ENCODE measurements around the gene SORBS1.

DNA sequence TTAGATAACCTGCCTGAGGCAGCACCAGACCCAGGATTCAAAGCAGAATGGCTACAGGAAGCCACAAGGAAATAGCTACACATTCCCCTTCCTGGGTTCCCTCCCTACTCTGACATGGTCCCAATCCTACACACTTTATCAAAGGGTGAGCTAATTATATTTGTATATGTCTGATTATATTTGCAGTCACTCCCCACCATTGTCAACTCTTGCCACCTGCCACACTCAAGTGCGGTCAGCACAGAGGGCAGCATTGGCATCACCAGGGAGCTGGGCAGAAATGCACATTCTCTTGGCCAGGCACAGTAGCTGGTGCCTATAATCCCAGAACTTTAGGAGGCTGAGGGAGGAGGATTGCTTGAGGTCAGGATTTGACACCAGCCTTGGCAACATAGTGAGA, 156.3 kb downstream of the SORBS1 start:
- TF ChIP-seq TAF1 (IDR thresholded peaks at IDR 0.05; ENCODE audit: control insufficient read depth, extremely low read depth, insufficient read depth, low read length, severe bottlenecking) (no peak), EZH2 (IDR thresholded peaks at IDR 0.05; ENCODE audit: borderline replicate concordance, low read depth, low read length) (no peak), NKRF (IDR thresholded peaks at IDR 0.05; ENCODE audit: borderline replicate concordance) (no peak), THAP7 (CRISPR knock-in tag; IDR thresholded peaks at IDR 0.05) (no peak), XRCC5 (IDR thresholded peaks at IDR 0.05; ENCODE audit: low read depth, low read length) (no peak), POLR2A (conservative IDR thresholded peaks at IDR 0.05) (no peak), MAFF (IDR thresholded peaks at IDR 0.05; ENCODE audit: low read length) (no peak), SRF (CRISPR knock-in tag; IDR thresholded peaks at IDR 0.05) (no peak), GATAD2B (IDR thresholded peaks at IDR 0.05; ENCODE audit: borderline replicate concordance) (no peak), ZFPM2 (CRISPR knock-in tag; IDR thresholded peaks at IDR 0.05) (no peak), THRA (IDR thresholded peaks at IDR 0.05) (no peak), CEBPB (tag; IDR thresholded peaks at IDR 0.05) (no peak)
- TF ChIP-seq, protein P1, sequence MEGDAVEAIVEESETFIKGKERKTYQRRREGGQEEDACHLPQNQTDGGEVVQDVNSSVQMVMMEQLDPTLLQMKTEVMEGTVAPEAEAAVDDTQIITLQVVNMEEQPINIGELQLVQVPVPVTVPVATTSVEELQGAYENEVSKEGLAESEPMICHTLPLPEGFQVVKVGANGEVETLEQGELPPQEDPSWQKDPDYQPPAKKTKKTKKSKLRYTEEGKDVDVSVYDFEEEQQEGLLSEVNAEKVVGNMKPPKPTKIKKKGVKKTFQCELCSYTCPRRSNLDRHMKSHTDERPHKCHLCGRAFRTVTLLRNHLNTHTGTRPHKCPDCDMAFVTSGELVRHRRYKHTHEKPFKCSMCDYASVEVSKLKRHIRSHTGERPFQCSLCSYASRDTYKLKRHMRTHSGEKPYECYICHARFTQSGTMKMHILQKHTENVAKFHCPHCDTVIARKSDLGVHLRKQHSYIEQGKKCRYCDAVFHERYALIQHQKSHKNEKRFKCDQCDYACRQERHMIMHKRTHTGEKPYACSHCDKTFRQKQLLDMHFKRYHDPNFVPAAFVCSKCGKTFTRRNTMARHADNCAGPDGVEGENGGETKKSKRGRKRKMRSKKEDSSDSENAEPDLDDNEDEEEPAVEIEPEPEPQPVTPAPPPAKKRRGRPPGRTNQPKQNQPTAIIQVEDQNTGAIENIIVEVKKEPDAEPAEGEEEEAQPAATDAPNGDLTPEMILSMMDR (IDR thresholded peaks at IDR 0.05 in 2 of 3, conservative IDR thresholded peaks at IDR 0.05 in 1 of 3; ENCODE audit: insufficient read depth in 2 of 3, low read depth in 1 of 3, low read length in 3 of 3) = no peak
- TF ChIP-seq, protein P2, sequence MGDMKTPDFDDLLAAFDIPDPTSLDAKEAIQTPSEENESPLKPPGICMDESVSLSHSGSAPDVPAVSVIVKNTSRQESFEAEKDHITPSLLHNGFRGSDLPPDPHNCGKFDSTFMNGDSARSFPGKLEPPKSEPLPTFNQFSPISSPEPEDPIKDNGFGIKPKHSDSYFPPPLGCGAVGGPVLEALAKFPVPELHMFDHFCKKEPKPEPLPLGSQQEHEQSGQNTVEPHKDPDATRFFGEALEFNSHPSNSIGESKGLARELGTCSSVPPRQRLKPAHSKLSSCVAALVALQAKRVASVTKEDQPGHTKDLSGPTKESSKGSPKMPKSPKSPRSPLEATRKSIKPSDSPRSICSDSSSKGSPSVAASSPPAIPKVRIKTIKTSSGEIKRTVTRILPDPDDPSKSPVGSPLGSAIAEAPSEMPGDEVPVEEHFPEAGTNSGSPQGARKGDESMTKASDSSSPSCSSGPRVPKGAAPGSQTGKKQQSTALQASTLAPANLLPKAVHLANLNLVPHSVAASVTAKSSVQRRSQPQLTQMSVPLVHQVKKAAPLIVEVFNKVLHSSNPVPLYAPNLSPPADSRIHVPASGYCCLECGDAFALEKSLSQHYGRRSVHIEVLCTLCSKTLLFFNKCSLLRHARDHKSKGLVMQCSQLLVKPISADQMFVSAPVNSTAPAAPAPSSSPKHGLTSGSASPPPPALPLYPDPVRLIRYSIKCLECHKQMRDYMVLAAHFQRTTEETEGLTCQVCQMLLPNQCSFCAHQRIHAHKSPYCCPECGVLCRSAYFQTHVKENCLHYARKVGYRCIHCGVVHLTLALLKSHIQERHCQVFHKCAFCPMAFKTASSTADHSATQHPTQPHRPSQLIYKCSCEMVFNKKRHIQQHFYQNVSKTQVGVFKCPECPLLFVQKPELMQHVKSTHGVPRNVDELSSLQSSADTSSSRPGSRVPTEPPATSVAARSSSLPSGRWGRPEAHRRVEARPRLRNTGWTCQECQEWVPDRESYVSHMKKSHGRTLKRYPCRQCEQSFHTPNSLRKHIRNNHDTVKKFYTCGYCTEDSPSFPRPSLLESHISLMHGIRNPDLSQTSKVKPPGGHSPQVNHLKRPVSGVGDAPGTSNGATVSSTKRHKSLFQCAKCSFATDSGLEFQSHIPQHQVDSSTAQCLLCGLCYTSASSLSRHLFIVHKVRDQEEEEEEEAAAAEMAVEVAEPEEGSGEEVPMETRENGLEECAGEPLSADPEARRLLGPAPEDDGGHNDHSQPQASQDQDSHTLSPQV (IDR thresholded peaks at IDR 0.05) = no peak
